GM21526 (cell line): Measurements from ENCODE around the gene BICC1.

Experiments used
- ATAC-seq: cut with Tn5 transposase; IDR thresholded peaks from one replicate; pipeline ENCODE4 v1.9.1; 2021; ENCODE audit warnings: moderate library complexity; ENCODE audit not compliant: unreplicated experiment, low FRiP score

BICC1 gene

GRCh38 chr10:58642916-58643428 is 130.3 kb downstream of the BICC1 start:
- no peak for ATAC-seq

GRCh38 chr10:58644311-58644710 is 131.6 kb downstream of the BICC1 start:
- ATAC-seq: no peak

GRCh38 chr10:58645416-58646146 is 132.9 kb downstream of the BICC1 start:
- no peak for ATAC-seq

GRCh38 chr10:58647376-58648112 is 134.9 kb downstream of the BICC1 start:
- no peak for ATAC-seq

GRCh38 chr10:58648131-58648530 is 135.5 kb downstream of the BICC1 start:
- ATAC-seq: no peak

GRCh38 chr10:58651040-58651439 is 138.4 kb downstream of the BICC1 start:
- ATAC-seq: no peak

GRCh38 chr10:58651742-58652141 is 139.1 kb downstream of the BICC1 start:
- ATAC-seq: no peak

- ATAC-seq: no peak
These were observed 140.5 kb downstream of the BICC1 start for GRCh38 chr10:58653139-58653538.

- no peak for ATAC-seq
These were observed 148.0 kb downstream of the BICC1 start for GRCh38 chr10:58660575-58661255.

- no peak for ATAC-seq
These were observed 148.7 kb downstream of the BICC1 start for GRCh38 chr10:58661336-58661735.

GRCh38 chr10:58661902-58662301 is 149.2 kb downstream of the BICC1 start:
- no peak for ATAC-seq

GRCh38 chr10:58662314-58662713 is 149.6 kb downstream of the BICC1 start:
- ATAC-seq: no peak

- no peak for ATAC-seq
These were observed 152.7 kb downstream of the BICC1 start for GRCh38 chr10:58665361-58665760.

GRCh38 chr10:58666024-58666423 is 153.4 kb downstream of the BICC1 start:
- ATAC-seq: no peak

GRCh38 chr10:58667658-58668310 is 155.1 kb downstream of the BICC1 start:
- no peak for ATAC-seq

GRCh38 chr10:58672845-58673244 is 160.2 kb downstream of the BICC1 start:
- no peak for ATAC-seq

GRCh38 chr10:58674251-58674650 is 161.6 kb downstream of the BICC1 start:
- ATAC-seq: no peak

GRCh38 chr10:58675321-58675720 is 162.6 kb downstream of the BICC1 start:
- ATAC-seq: no peak

GRCh38 chr10:58691528-58691927 is 178.9 kb downstream of the BICC1 start:
- ATAC-seq: no peak

GRCh38 chr10:58693919-58694318 is 181.2 kb downstream of the BICC1 start:
- ATAC-seq: no peak

- no peak for ATAC-seq
These were observed 182.3 kb downstream of the BICC1 start for GRCh38 chr10:58695022-58695421.
